Activated naive CD4-positive, alpha-beta T cell treated with anti-CD3 and anti-CD28 coated beads for 36 hours (primary cell): ENCODE measurements around the gene FAM227B. TPM values are rescaled to one million over a fixed set of nuclear protein-coding genes. Genes with fewer than 3 reads are reported as not detected.
"Not testable (repeated sequence)": the region's sequence is repeated elsewhere in the genome, so short reads cannot be mapped to it uniquely, and the experiment has no call there.

Experiments used
- CTCF ChIA-PET: fragments of 350-600 bp; sonication (Branson Sonifier 250); formaldehyde crosslinking; loops from one replicate; lab custom pipeline; 2021; ENCODE audit warnings: antibody characterized with exemption; lab: Charles Lee
- DNase-seq: peaks from one replicate; pipeline ENCODE4 v3.0.0-alpha.2; 2020
- H3K27ac Mint-ChIP-seq: one replicate; pipeline ENCODE4 v1.8.0; 2021; ENCODE audit warnings: mild to moderate bottlenecking, mixed read lengths
- H3K27me3 Mint-ChIP-seq: one replicate; pipeline ENCODE4 v1.8.0; 2021; ENCODE audit warnings: low read depth, mixed read lengths
- H3K36me3 Mint-ChIP-seq: one replicate; pipeline ENCODE4 v1.8.0; 2021; ENCODE audit warnings: low read depth, mixed read lengths
- H3K4me1 Mint-ChIP-seq: one replicate; pipeline ENCODE4 v1.8.0; 2021; ENCODE audit warnings: low read depth, mixed read lengths
- H3K4me3 Mint-ChIP-seq: one replicate; pipeline ENCODE4 v1.8.0; 2021; ENCODE audit warnings: mild to moderate bottlenecking, moderate library complexity, mixed read lengths
- H3K9me3 Mint-ChIP-seq: one replicate; pipeline ENCODE4 v1.8.0; 2021; ENCODE audit warnings: mixed read lengths
- intact Hi-C: fragments of 100-400 bp; cut with micrococcal nuclease; formaldehyde crosslinking; loops from one replicate; pipeline ENCODE4 v1.15.1; 2023
- total RNA-seq, 2 experiments: library from RNA; stranded (reverse); gene quantifications; one replicate each; pipeline ENCODE4 v1.2.3, GENCODE V29; 2021

Gene FAM227B
- total RNA-seq, 2 experiments from 2014 or later: 2.0 to 2.8 TPM

GRCh38 chr15:49628379-49628778 is 7.8 kb upstream of the FAM227B start:
- intact Hi-C loops: no loop called here
- Mint-ChIP-seq H3K27me3 (no peaks in the 10 kb centered on the region), H3K9me3 (peaks cover 8% of the 10 kb centered on the region), H3K4me3 (no peak overlapping the region), H3K4me1 (peaks cover 9% of the 10 kb centered on the region), H3K36me3 (peaks cover 20% of the 10 kb centered on the region), H3K27ac (no peak overlapping the region)
- no peak for DNase-seq
- CTCF ChIA-PET: no interaction called here

- Mint-ChIP-seq H3K4me1 (peaks cover 18% of the 10 kb centered on the region), H3K27ac (no peak overlapping the region), H3K36me3 (peaks cover 22% of the 10 kb centered on the region), H3K4me3 (no peak overlapping the region), H3K27me3 (no peaks in the 10 kb centered on the region), H3K9me3 (peaks cover 8% of the 10 kb centered on the region)
- no peak for DNase-seq
- intact Hi-C loops: no loop called here
- CTCF ChIA-PET: no interaction called here
Observed at GRCh38 chr15:49627407-49627877, 6.8 kb upstream of the FAM227B start.

- Mint-ChIP-seq H3K4me3 (no peak overlapping the region), H3K27ac (peak overlapping the region; percentile 47)
Observed at GRCh38 chr15:49625460-49626036, 4.9 kb upstream of the FAM227B start.

GRCh38 chr15:49624056-49624455 is 3.4 kb upstream of the FAM227B start:
- peaks cover 22% of the 10 kb centered on the region for H3K36me3 Mint-ChIP-seq
- DNase-seq: no peak
- intact Hi-C loops: loop anchor here (5.0 kb wide), 3 partner anchors 623 to 1292 kb away; partner anchors contain the start of genes DUT and TRPM7
- peaks cover 8% of the 10 kb centered on the region for H3K9me3 Mint-ChIP-seq
- CTCF ChIA-PET: no interaction called here
- H3K27me3 Mint-ChIP-seq: no peaks in the 10 kb centered on the region
- peaks cover 30% of the 10 kb centered on the region for H3K4me1 Mint-ChIP-seq
- no peak overlapping the region for H3K27ac Mint-ChIP-seq
- no peak overlapping the region for H3K4me3 Mint-ChIP-seq

More at GRCh38 chr15:49625460-49626036, 4.9 kb upstream of the FAM227B start:
- no peaks in the 10 kb centered on the region for H3K27me3 Mint-ChIP-seq
- peaks cover 26% of the 10 kb centered on the region for H3K4me1 Mint-ChIP-seq
- intact Hi-C loops: no loop called here
- CTCF ChIA-PET: interaction anchor here (0.7 kb wide), 1 partner anchor 28 kb away, joined by 3 read pairs; no protein-coding TSS in a partner anchor
- peaks cover 22% of the 10 kb centered on the region for H3K36me3 Mint-ChIP-seq
- H3K9me3 Mint-ChIP-seq: peaks cover 8% of the 10 kb centered on the region
- DNase-seq: no peak

- Mint-ChIP-seq H3K27me3 (no peaks in the 10 kb centered on the region), H3K27ac (no peak overlapping the region), H3K4me3 (no peak overlapping the region), H3K36me3 (peaks cover 19% of the 10 kb centered on the region), H3K9me3 (peaks cover 8% of the 10 kb centered on the region), H3K4me1 (peaks cover 33% of the 10 kb centered on the region)
- CTCF ChIA-PET: no interaction called here
- intact Hi-C loops: loop anchor here (5.0 kb wide), 3 partner anchors 625 to 1290 kb away; partner anchors contain the start of genes DUT and TRPM7
- DNase-seq: no peak
Observed at GRCh38 chr15:49622561-49622960, 1.9 kb upstream of the FAM227B start.

- peak overlapping the region; percentile 88 for H3K4me3 Mint-ChIP-seq
- no peaks in the 10 kb centered on the region for H3K27me3 Mint-ChIP-seq
- intact Hi-C loops: loop anchor here (1.0 to 5.0 kb wide), 8 partner anchors 515 to 1290 kb away; partner anchors contain the start of genes CEP152, DUT, EID1 and SECISBP2L
- CTCF ChIA-PET: no interaction called here
- no peak for DNase-seq
- H3K4me1 Mint-ChIP-seq: peaks cover 33% of the 10 kb centered on the region
- H3K9me3 Mint-ChIP-seq: peaks cover 8% of the 10 kb centered on the region
- H3K27ac Mint-ChIP-seq: no peak overlapping the region
- H3K36me3 Mint-ChIP-seq: peaks cover 19% of the 10 kb centered on the region
Observed at GRCh38 chr15:49621887-49622286, 1.3 kb upstream of the FAM227B start.

GRCh38 chr15:49621401-49621811 is 788 bp upstream of the FAM227B start:
- H3K27ac Mint-ChIP-seq: peak overlapping the region; percentile 91
- peak overlapping the region; percentile 88 for H3K4me3 Mint-ChIP-seq
- peaks cover 33% of the 10 kb centered on the region for H3K4me1 Mint-ChIP-seq
- peaks cover 16% of the 10 kb centered on the region for H3K36me3 Mint-ChIP-seq
- CTCF ChIA-PET: interaction anchor here (1.0 kb wide), 1 partner anchor 524 kb away, joined by 3 read pairs; no protein-coding TSS in a partner anchor
- intact Hi-C loops: loop anchor here (1.0 to 5.0 kb wide), 8 partner anchors 515 to 1289 kb away; partner anchors contain the start of genes CEP152, DUT, EID1 and SECISBP2L
- H3K9me3 Mint-ChIP-seq: peaks cover 10% of the 10 kb centered on the region
- no peaks in the 10 kb centered on the region for H3K27me3 Mint-ChIP-seq
- no peak for DNase-seq

- peak overlapping the region; percentile 88 for H3K4me3 Mint-ChIP-seq
- CTCF ChIA-PET: interaction anchor here (1.0 kb wide), 2 partner anchors 9 to 525 kb away, joined by 3 read pairs; no protein-coding TSS in a partner anchor
- H3K27me3 Mint-ChIP-seq: no peaks in the 10 kb centered on the region
- H3K4me1 Mint-ChIP-seq: peaks cover 30% of the 10 kb centered on the region
- peaks cover 14% of the 10 kb centered on the region for H3K36me3 Mint-ChIP-seq
- peak overlapping the region; percentile 91 for H3K27ac Mint-ChIP-seq
- H3K9me3 Mint-ChIP-seq: peaks cover 10% of the 10 kb centered on the region
- intact Hi-C loops: loop anchor here (1.0 to 5.0 kb wide), 11 partner anchors 465 to 1288 kb away; partner anchors contain the start of genes CEP152, COPS2, DUT and SECISBP2L
- no peak for DNase-seq
Observed at GRCh38 chr15:49620199-49620598, 419 bp downstream of the FAM227B start.

- Mint-ChIP-seq H3K4me3 (no peak overlapping the region), H3K36me3 (peaks cover 19% of the 10 kb centered on the region), H3K27me3 (no peaks in the 10 kb centered on the region), H3K4me1 (peaks cover 30% of the 10 kb centered on the region), H3K9me3 (peaks cover 13% of the 10 kb centered on the region), H3K27ac (no peak overlapping the region)
- CTCF ChIA-PET: interaction anchor here (1.1 kb wide), 1 partner anchor 12 kb away, joined by 3 read pairs; no protein-coding TSS in a partner anchor
- DNase-seq: no peak
- intact Hi-C loops: no loop called here
Observed at GRCh38 chr15:49619226-49619625, 1.4 kb downstream of the FAM227B start.

- DNase-seq, CTCF ChIA-PET, H3K27me3 Mint-ChIP-seq, intact Hi-C loops, H3K4me1 Mint-ChIP-seq, H3K4me3 Mint-ChIP-seq, H3K27ac Mint-ChIP-seq: not testable (repeated sequence)
- Mint-ChIP-seq H3K36me3 (peaks cover 33% of the 10 kb centered on the region), H3K9me3 (peaks cover 15% of the 10 kb centered on the region)
Observed at GRCh38 chr15:49612240-49612639, 8.4 kb downstream of the FAM227B start.

GRCh38 chr15:49610157-49610918 is 10.3 kb downstream of the FAM227B start:
- Mint-ChIP-seq H3K9me3 (peaks cover 10% of the 10 kb centered on the region), H3K4me3 (no peak overlapping the region), H3K27ac (no peak overlapping the region), H3K36me3 (peaks cover 44% of the 10 kb centered on the region), H3K4me1 (no peaks in the 10 kb centered on the region), H3K27me3 (no peaks in the 10 kb centered on the region)
- CTCF ChIA-PET: no interaction called here
- no peak for DNase-seq
- intact Hi-C loops: no loop called here

GRCh38 chr15:49606594-49606993 is 14.0 kb downstream of the FAM227B start:
- H3K9me3 Mint-ChIP-seq: peaks cover 22% of the 10 kb centered on the region
- intact Hi-C loops: no loop called here
- CTCF ChIA-PET: no interaction called here

More at GRCh38 chr15:49606594-49606993, 14.0 kb downstream of the FAM227B start:
- H3K4me3 Mint-ChIP-seq: no peak overlapping the region
- no peak for DNase-seq
- H3K36me3 Mint-ChIP-seq: peaks cover 40% of the 10 kb centered on the region
- no peaks in the 10 kb centered on the region for H3K27me3 Mint-ChIP-seq
- no peaks in the 10 kb centered on the region for H3K4me1 Mint-ChIP-seq
- no peak overlapping the region for H3K27ac Mint-ChIP-seq
